CD4-positive, alpha-beta T cell (primary cell): ENCODE data around the gene ANXA4. TPM values are rescaled to one million over a fixed set of nuclear protein-coding genes. Genes with fewer than 3 reads are reported as not detected.

ENCODE experiments used
- ATAC-seq: fragments of 200-7000 bp; cut with Tn5 transposase; one replicate; pipeline ENCODE4 v1.10.0; 2022; ENCODE audit warnings: mild to moderate bottlenecking; ENCODE audit not compliant: poor library complexity
- CTCF ChIA-PET: fragments of 350-600 bp; sonication (Branson Sonifier 250); formaldehyde crosslinking; loops from one replicate; lab custom pipeline; 2021; ENCODE audit warnings: antibody characterized with exemption, inconsistent platforms; lab: Charles Lee
- POLR2A ChIA-PET: fragments of 350-600 bp; sonication (Branson Sonifier 250); formaldehyde crosslinking; loops from one replicate; lab custom pipeline; 2021; ENCODE audit warnings: antibody characterized with exemption, inconsistent platforms; lab: Charles Lee
- DNase-seq, 14 experiments: peaks; one replicate each; pipeline ENCODE4 v3.0.0-alpha.2; 2013 to 2020; ENCODE audit warnings: mixed read lengths in 2 of 14
- H3K27ac ChIP-seq, 2 donors: one replicate each; pipeline versions ENCODE4 v1.5.1 to v1.7.0; 2013; ENCODE audit warnings: low read length in 2 of 2, low read depth in 1 of 2, mild to moderate bottlenecking in 1 of 2
- H3K27me3 ChIP-seq, 2 experiments: 1 replicate in 1 of 2; 2 replicates in 1 of 2; pipeline versions ENCODE4 v1.6.1 to v1.7.0; 2013; ENCODE audit warnings: low read length in 2 of 2, control low read depth in 1 of 2, mild to moderate bottlenecking in 1 of 2, moderate library complexity in 1 of 2; ENCODE audit not compliant: insufficient read depth in 2 of 2, control insufficient read depth in 1 of 2
- H3K36me3 ChIP-seq: one replicate; pipeline ENCODE4 v1.6.1; 2013; ENCODE audit warnings: low read length, control low read depth; ENCODE audit not compliant: insufficient read depth
- H3K4me1 ChIP-seq: one replicate; pipeline ENCODE4 v1.6.1; 2013; ENCODE audit warnings: low read length, control low read depth; ENCODE audit not compliant: insufficient read depth
- H3K4me3 ChIP-seq: one replicate; pipeline ENCODE4 v1.5.1; 2013; ENCODE audit warnings: mild to moderate bottlenecking, low read length, moderate library complexity
- H3K9me3 ChIP-seq, 2 experiments: 1 replicate in 1 of 2; 2 replicates in 1 of 2; pipeline versions ENCODE4 v1.6.1 to v1.7.0; 2013; ENCODE audit warnings: low read length in 2 of 2, mild to moderate bottlenecking in 2 of 2, control low read depth in 1 of 2, moderate library complexity in 1 of 2; ENCODE audit not compliant: control insufficient read depth in 1 of 2, insufficient read depth in 1 of 2
- H3K27ac Mint-ChIP-seq: one replicate; pipeline ENCODE4 v1.8.0; 2020; ENCODE audit warnings: mixed read lengths
- H3K27me3 Mint-ChIP-seq: one replicate; pipeline ENCODE4 v1.8.0; 2021; ENCODE audit warnings: mixed read lengths
- H3K36me3 Mint-ChIP-seq: one replicate; pipeline ENCODE4 v1.8.0; 2021; ENCODE audit warnings: low read depth, mixed read lengths
- H3K4me1 Mint-ChIP-seq: one replicate; pipeline ENCODE4 v1.8.0; 2021; ENCODE audit warnings: low read depth, mixed read lengths
- H3K4me3 Mint-ChIP-seq: one replicate; pipeline ENCODE4 v1.8.0; 2020; ENCODE audit warnings: mild to moderate bottlenecking, mixed read lengths
- H3K9me3 Mint-ChIP-seq: one replicate; pipeline ENCODE4 v1.8.0; 2020; ENCODE audit warnings: mixed read lengths
- CTCF ChIP-seq: fragments of 200-600 bp; IDR thresholded peaks from one replicate; pipeline ENCODE4 v1.8.0; 2022; ENCODE audit warnings: antibody characterized with exemption, mild to moderate bottlenecking
- intact Hi-C, 2 experiments: fragments of 100-400 bp; cut with DNase I in 1 of 2; cut with micrococcal nuclease in 1 of 2; formaldehyde crosslinking; loops; one replicate each; pipeline versions ENCODE4 v1.15.1 to v1.9.0; 2023 to 2025; cut with DNase I, micrococcal nuclease
- total RNA-seq, 174 experiments: library from RNA in 2 of 174; stranded (reverse) in 2 of 174; gene quantifications; one replicate each; pipeline ENCODE4 v1.2.3 and lab custom pipeline; 2021 to 2026

The ANXA4 gene
- total RNA-seq, 2 experiments from 2014 or later = 4.0 to 5.3 TPM

GRCh38 chr2:69774984-69775982, 33.3 kb downstream of the ANXA4 start:
- ChIA-PET CTCF (interaction anchor here (0.6 to 1.3 kb wide), 2 partner anchors 35 to 42 kb away, joined by 3 read pairs; no protein-coding TSS in a partner anchor), POLR2A (interaction anchor here (0.6 to 1.1 kb wide), 2 partner anchors 26 to 139 kb away, joined by 3 read pairs; no protein-coding TSS in a partner anchor)
- Histone ChIP-seq H3K27ac (peak overlapping the region in 1 of 2 donors; percentile 0), H3K4me3 (peak overlapping the region; percentile 6), H3K4me1 (peaks cover 17% of the 10 kb centered on the region), H3K36me3 (no peaks in the 10 kb centered on the region), H3K9me3 (peaks cover 5 to 6% of the 10 kb centered on the region in 2 experiments), H3K27me3 (no peaks in the 10 kb centered on the region)
- peak in 4 of 14 experiments; percentile 17 to 69 (median 52) for DNase-seq
- Mint-ChIP-seq H3K27me3 (no peaks in the 10 kb centered on the region), H3K4me3 (peak overlapping the region; percentile 22), H3K4me1 (peaks cover 30% of the 10 kb centered on the region), H3K9me3 (no peaks in the 10 kb centered on the region), H3K27ac (peak overlapping the region; percentile 24), H3K36me3 (no peaks in the 10 kb centered on the region)
- no peak for TF ChIP-seq CTCF
- intact Hi-C loops = no loop called here
- ATAC-seq = peak; percentile 87

GRCh38 chr2:69776886-69777785, 35.2 kb downstream of the ANXA4 start:
- TF ChIP-seq CTCF = no peak
- Histone ChIP-seq H3K4me3 (no peak overlapping the region), H3K27me3 (no peaks in the 10 kb centered on the region), H3K27ac (no peak overlapping the region), H3K4me1 (peaks cover 14% of the 10 kb centered on the region), H3K36me3 (no peaks in the 10 kb centered on the region), H3K9me3 (peaks cover 5 to 6% of the 10 kb centered on the region in 2 experiments)
- H3K9me3 Mint-ChIP-seq = no peaks in the 10 kb centered on the region
- H3K4me3 Mint-ChIP-seq = no peak overlapping the region
- POLR2A ChIA-PET = no interaction called here
- H3K36me3 Mint-ChIP-seq = no peaks in the 10 kb centered on the region
- no peak overlapping the region for H3K27ac Mint-ChIP-seq
- CTCF ChIA-PET = no interaction called here
- H3K4me1 Mint-ChIP-seq = peaks cover 28% of the 10 kb centered on the region
- DNase-seq (no peak), ATAC-seq (no peak)
- no peaks in the 10 kb centered on the region for H3K27me3 Mint-ChIP-seq
- intact Hi-C loops = no loop called here

GRCh38 chr2:69777786-69778105, 35.8 kb downstream of the ANXA4 start:
- H3K4me3 ChIP-seq = no peak overlapping the region
- Mint-ChIP-seq H3K27me3 (no peaks in the 10 kb centered on the region), H3K27ac (no peak overlapping the region), H3K9me3 (no peaks in the 10 kb centered on the region), H3K4me3 (no peak overlapping the region), H3K36me3 (no peaks in the 10 kb centered on the region), H3K4me1 (peaks cover 28% of the 10 kb centered on the region)
- ChIA-PET POLR2A (no interaction called here), CTCF (no interaction called here)
- H3K4me1 ChIP-seq = peaks cover 14% of the 10 kb centered on the region
- ATAC-seq = no peak
- peaks cover 5 to 6% of the 10 kb centered on the region in 2 experiments for H3K9me3 ChIP-seq
- H3K27me3 ChIP-seq = no peaks in the 10 kb centered on the region
- DNase-seq = no peak
- H3K27ac ChIP-seq = no peak overlapping the region
- H3K36me3 ChIP-seq = no peaks in the 10 kb centered on the region
- intact Hi-C loops = no loop called here
- TF ChIP-seq CTCF = no peak
